Activated CD4-positive, alpha-beta T cell treated with anti-CD3 and anti-CD28 coated beads, Interleukin-2, amount 10 ng/mL, durations not matched to agents 24 days and 14 days (primary cell): ENCODE data around the gene ZNF345. TPM values are rescaled to one million over a fixed set of nuclear protein-coding genes. Genes with fewer than 3 reads are reported as not detected.

Source experiments
- DNase-seq: peaks from one replicate; pipeline ENCODE4 v3.0.0; 2022
- H3K27ac Mint-ChIP-seq: one replicate; pipeline ENCODE4 v1.8.0; 2022; ENCODE audit warnings: mild to moderate bottlenecking, mixed read lengths
- H3K27me3 Mint-ChIP-seq: one replicate; pipeline ENCODE4 v1.8.0; 2022; ENCODE audit warnings: mixed read lengths
- H3K36me3 Mint-ChIP-seq: one replicate; pipeline ENCODE4 v1.8.0; 2022; ENCODE audit warnings: low read depth, mild to moderate bottlenecking, mixed read lengths
- H3K4me1 Mint-ChIP-seq: one replicate; pipeline ENCODE4 v1.8.0; 2021; ENCODE audit warnings: mixed read lengths
- H3K4me3 Mint-ChIP-seq: one replicate; pipeline ENCODE4 v1.8.0; 2022; ENCODE audit warnings: mild to moderate bottlenecking, moderate library complexity, mixed read lengths
- H3K9me3 Mint-ChIP-seq: one replicate; pipeline ENCODE4 v1.8.0; 2021; ENCODE audit warnings: mixed read lengths
- intact Hi-C: fragments of 100-400 bp; cut with micrococcal nuclease; formaldehyde crosslinking; loops from one replicate; pipeline ENCODE4 v1.15.1; 2023
- total RNA-seq: library from RNA; stranded (reverse); gene quantifications from 2 replicates; pipeline ENCODE4 v1.2.3, GENCODE V29; 2022

The ZNF345 gene
- total RNA-seq, 1 donor from 2014 or later: 4.2 TPM

- Mint-ChIP-seq H3K36me3 (peaks cover 50% of the 10 kb centered on the region), H3K9me3 (peaks cover 18% of the 10 kb centered on the region), H3K4me3 (no peak overlapping the region), H3K27ac (no peak overlapping the region), H3K4me1 (no peaks in the 10 kb centered on the region), H3K27me3 (no peaks in the 10 kb centered on the region)
- no peak for DNase-seq
- intact Hi-C loops: no loop called here
Observed at GRCh38 chr19:36876993-36877938, 26.6 kb downstream of the ZNF345 start.

- Mint-ChIP-seq H3K4me3 (no peak overlapping the region), H3K36me3 (peaks cover 66% of the 10 kb centered on the region), H3K4me1 (no peaks in the 10 kb centered on the region), H3K9me3 (peaks cover 39% of the 10 kb centered on the region), H3K27ac (no peak overlapping the region), H3K27me3 (no peaks in the 10 kb centered on the region)
- intact Hi-C loops: no loop called here
- no peak for DNase-seq
Observed at GRCh38 chr19:36891768-36892357, 41.2 kb downstream of the ZNF345 start.

- Mint-ChIP-seq H3K9me3 (peaks cover 50% of the 10 kb centered on the region), H3K4me1 (no peaks in the 10 kb centered on the region), H3K36me3 (peaks cover 78% of the 10 kb centered on the region), H3K4me3 (no peak overlapping the region), H3K27ac (no peak overlapping the region), H3K27me3 (no peaks in the 10 kb centered on the region)
- intact Hi-C loops: no loop called here
- DNase-seq: no peak
Observed at GRCh38 chr19:36894849-36895383, 44.2 kb downstream of the ZNF345 start.

- Mint-ChIP-seq H3K36me3 (peaks cover 77% of the 10 kb centered on the region), H3K4me1 (no peaks in the 10 kb centered on the region), H3K27ac (no peak overlapping the region), H3K4me3 (no peak overlapping the region), H3K27me3 (no peaks in the 10 kb centered on the region), H3K9me3 (peaks cover 37% of the 10 kb centered on the region)
- intact Hi-C loops: no loop called here
- no peak for DNase-seq
Observed at GRCh38 chr19:36898422-36898821, 47.7 kb downstream of the ZNF345 start.

GRCh38 chr19:36915992-36916830 lies 65.5 kb downstream of the ZNF345 start, which contains the start of the genes ZNF568 and ZNF829:
ZNF568 (plus strand) TSS chr19:36916332; CDS start chr19:36922771, 6,439 bp downstream.
ZNF829 (minus strand) TSS chr19:36916291; CDS start chr19:36915167, 1,124 bp downstream.
- H3K4me1 Mint-ChIP-seq: peaks cover 19% of the 10 kb centered on the region
- peaks cover 63% of the 10 kb centered on the region for H3K36me3 Mint-ChIP-seq
- peak within 1 kb of the TSS; percentile 90 for H3K4me3 Mint-ChIP-seq
- intact Hi-C loops: loop anchor here (1.0 to 10.0 kb wide), 13 partner anchors 57 to 701 kb away; partner anchors contain the start of genes ZNF146, ZNF260, ZNF345 and ZNF382
- H3K27me3 Mint-ChIP-seq: no peaks in the 10 kb centered on the region
- H3K9me3 Mint-ChIP-seq: peaks cover 35% of the 10 kb centered on the region
- peak within 1 kb of the TSS; percentile 96 for H3K27ac Mint-ChIP-seq
- peak; percentile 97 for DNase-seq

GRCh38 chr19:36916991-36917390 lies 66.3 kb downstream of the ZNF345 start:
- H3K4me1 Mint-ChIP-seq: peaks cover 19% of the 10 kb centered on the region
- DNase-seq: peak; percentile 59
- no peaks in the 10 kb centered on the region for H3K27me3 Mint-ChIP-seq
- H3K27ac Mint-ChIP-seq: peak overlapping the region; percentile 96
- intact Hi-C loops: loop anchor here (1.0 to 10.0 kb wide), 13 partner anchors 56 to 702 kb away; partner anchors contain the start of genes ZNF146, ZNF260, ZNF345 and ZNF382
- peaks cover 62% of the 10 kb centered on the region for H3K36me3 Mint-ChIP-seq
- H3K9me3 Mint-ChIP-seq: peaks cover 35% of the 10 kb centered on the region
- H3K4me3 Mint-ChIP-seq: peak overlapping the region; percentile 90

- no peak for DNase-seq
- Mint-ChIP-seq H3K4me1 (peaks cover 19% of the 10 kb centered on the region), H3K9me3 (peaks cover 38% of the 10 kb centered on the region), H3K27me3 (no peaks in the 10 kb centered on the region), H3K4me3 (no peak overlapping the region), H3K27ac (no peak overlapping the region), H3K36me3 (peaks cover 62% of the 10 kb centered on the region)
- intact Hi-C loops: loop anchor here (5.0 to 10.0 kb wide), 2 partner anchors 231 to 703 kb away; partner anchors contain the start of genes ZNF146, ZNF565 and ZNF567
Observed at GRCh38 chr19:36918090-36918489, 67.4 kb downstream of the ZNF345 start.

Other genes with a start within 250 kb of the ZNF345 start
- 9.5 and 13.2 TPM in 2 replicates for gene ZNF382, start 245.6 kb upstream of the ZNF345 start, total RNA-seq
- 5.4 and 6.1 TPM in 2 replicates for gene ZNF461, start 184.0 kb upstream of the ZNF345 start, total RNA-seq
- 8.2 and 8.3 TPM in 2 replicates for gene ZNF567, start 163.3 kb upstream of the ZNF345 start, total RNA-seq
- gene ZNF850, start 78.1 kb upstream of the ZNF345 start, total RNA-seq: 3.2 and 3.8 TPM in 2 replicates
- 5.1 and 6.7 TPM in 2 replicates for gene ZNF790, start 12.5 kb upstream of the ZNF345 start, total RNA-seq
- 4.8 TPM in 2 replicates for gene ZNF829, start 65.4 kb downstream of the ZNF345 start, total RNA-seq
- gene ZNF568, start 65.5 kb downstream of the ZNF345 start, total RNA-seq: 4.4 and 6.1 TPM in 2 replicates
- 9.8 and 11.9 TPM in 2 replicates for gene ZNF420, start 227.6 kb downstream of the ZNF345 start, total RNA-seq